Activated CD4-positive, alpha-beta memory T cell treated with anti-CD3 and anti-CD28 coated beads for 36 hours (primary cell): ENCODE results near the gene CDHR4. TPM values are rescaled to one million over a fixed set of nuclear protein-coding genes. Genes with fewer than 3 reads are reported as not detected.
"Not testable (repeated sequence)": the region's sequence is repeated elsewhere in the genome, so short reads cannot be mapped to it uniquely, and the experiment has no call there.

ENCODE experiments used
- CTCF ChIA-PET: fragments of 350-600 bp; sonication (Branson Sonifier 250); formaldehyde crosslinking; loops from one replicate; lab custom pipeline; 2021; ENCODE audit warnings: antibody characterized with exemption, inconsistent platforms; lab: Charles Lee
- POLR2A ChIA-PET: fragments of 350-600 bp; sonication (Branson Sonifier 250); formaldehyde crosslinking; loops from one replicate; lab custom pipeline; 2021; ENCODE audit warnings: antibody characterized with exemption; lab: Charles Lee
- DNase-seq: peaks from one replicate; pipeline ENCODE4 v3.0.0-alpha.2; 2020
- H3K27ac Mint-ChIP-seq: one replicate; pipeline ENCODE4 v1.8.0; 2021; ENCODE audit warnings: mixed read lengths
- H3K27me3 Mint-ChIP-seq: one replicate; pipeline ENCODE4 v1.8.0; 2021; ENCODE audit warnings: mixed read lengths
- H3K36me3 Mint-ChIP-seq: one replicate; pipeline ENCODE4 v1.8.0; 2021; ENCODE audit warnings: mixed read lengths
- H3K4me1 Mint-ChIP-seq: one replicate; pipeline ENCODE4 v1.8.0; 2021; ENCODE audit warnings: low read depth, mixed read lengths
- H3K4me3 Mint-ChIP-seq: one replicate; pipeline ENCODE4 v1.8.0; 2021; ENCODE audit warnings: mild to moderate bottlenecking, mixed read lengths
- H3K9me3 Mint-ChIP-seq: one replicate; pipeline ENCODE4 v1.8.0; 2021; ENCODE audit warnings: mixed read lengths
- intact Hi-C: fragments of 100-400 bp; cut with micrococcal nuclease; formaldehyde crosslinking; loops from one replicate; pipeline ENCODE4 v1.15.1; 2023
- total RNA-seq, 2 experiments: library from RNA; stranded (reverse); gene quantifications; one replicate each; pipeline ENCODE4 v1.2.3, GENCODE V29; 2021

Gene CDHR4
- total RNA-seq, 2 experiments from 2014 or later = 0.22 TPM; not detected in 1

DNA sequence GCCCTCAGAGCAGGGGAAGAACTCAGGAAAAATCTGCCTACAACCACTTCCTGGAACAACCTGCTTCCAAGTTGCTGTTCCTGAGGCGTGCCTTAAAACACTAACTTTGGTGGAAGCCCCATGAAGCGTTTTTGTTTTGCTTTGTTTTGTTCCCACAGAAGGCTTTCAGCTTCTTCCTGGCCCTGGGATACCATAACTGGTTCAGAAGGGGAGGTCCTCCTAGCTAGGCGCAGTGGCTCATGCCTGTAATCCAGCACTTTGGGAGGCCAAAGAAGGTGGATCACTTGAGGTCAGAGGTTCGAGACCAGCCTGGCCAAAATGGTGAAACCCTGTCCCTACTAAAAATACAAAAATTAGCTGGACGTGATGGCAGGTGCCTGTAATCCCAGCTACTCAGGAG is 12.1 kb downstream of the CDHR4 start:
- intact Hi-C loops = loop anchor here (2.0 to 5.0 kb wide), 3 partner anchors 50 to 70 kb away; partner anchors contain the start of gene TRAIP
- Mint-ChIP-seq H3K4me1 (peaks cover 15% of the 10 kb centered on the region), H3K27ac (no peak overlapping the region), H3K27me3 (no peaks in the 10 kb centered on the region), H3K4me3 (no peak overlapping the region), H3K9me3 (no peaks in the 10 kb centered on the region), H3K36me3 (peaks cover 16% of the 10 kb centered on the region)
- no peak for DNase-seq
- POLR2A ChIA-PET = interaction anchor here (0.6 kb wide), 1 partner anchor 14 kb away, joined by 6 read pairs; no protein-coding TSS in a partner anchor
- CTCF ChIA-PET = interaction anchor here (2.6 to 3.5 kb wide), 2 partner anchors 16 to 51 kb away, joined by 17 to 34 read pairs; partner anchors contain the start of gene INKA1

DNA sequence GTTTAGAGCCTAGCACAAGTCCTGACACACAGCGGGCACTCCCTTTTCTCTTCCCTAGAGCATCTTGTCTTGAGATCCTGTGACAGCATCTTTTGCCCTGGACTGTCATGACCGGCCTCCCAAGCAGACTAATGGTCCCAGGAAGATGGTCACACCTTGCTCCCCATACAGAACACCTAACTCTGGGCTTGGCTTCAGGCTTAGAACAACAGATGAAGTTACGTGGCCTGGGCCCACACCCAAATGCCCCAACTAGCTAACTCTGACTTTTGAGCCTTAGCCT is 12.6 kb downstream of the CDHR4 start:
- ChIA-PET CTCF (interaction anchor here (2.6 to 3.5 kb wide), 2 partner anchors 16 to 52 kb away, joined by 17 to 34 read pairs; partner anchors contain the start of gene INKA1), POLR2A (interaction anchor here (0.6 kb wide), 1 partner anchor 15 kb away, joined by 6 read pairs; no protein-coding TSS in a partner anchor)
- H3K27me3 Mint-ChIP-seq = no peaks in the 10 kb centered on the region
- peaks cover 18% of the 10 kb centered on the region for H3K36me3 Mint-ChIP-seq
- H3K9me3 Mint-ChIP-seq = no peaks in the 10 kb centered on the region
- H3K27ac Mint-ChIP-seq = peak overlapping the region; percentile 89
- intact Hi-C loops = loop anchor here (2.0 to 5.0 kb wide), 3 partner anchors 50 to 70 kb away; partner anchors contain the start of gene TRAIP
- no peak for DNase-seq
- H3K4me1 Mint-ChIP-seq = peaks cover 18% of the 10 kb centered on the region
- peak overlapping the region; percentile 83 for H3K4me3 Mint-ChIP-seq

DNA sequence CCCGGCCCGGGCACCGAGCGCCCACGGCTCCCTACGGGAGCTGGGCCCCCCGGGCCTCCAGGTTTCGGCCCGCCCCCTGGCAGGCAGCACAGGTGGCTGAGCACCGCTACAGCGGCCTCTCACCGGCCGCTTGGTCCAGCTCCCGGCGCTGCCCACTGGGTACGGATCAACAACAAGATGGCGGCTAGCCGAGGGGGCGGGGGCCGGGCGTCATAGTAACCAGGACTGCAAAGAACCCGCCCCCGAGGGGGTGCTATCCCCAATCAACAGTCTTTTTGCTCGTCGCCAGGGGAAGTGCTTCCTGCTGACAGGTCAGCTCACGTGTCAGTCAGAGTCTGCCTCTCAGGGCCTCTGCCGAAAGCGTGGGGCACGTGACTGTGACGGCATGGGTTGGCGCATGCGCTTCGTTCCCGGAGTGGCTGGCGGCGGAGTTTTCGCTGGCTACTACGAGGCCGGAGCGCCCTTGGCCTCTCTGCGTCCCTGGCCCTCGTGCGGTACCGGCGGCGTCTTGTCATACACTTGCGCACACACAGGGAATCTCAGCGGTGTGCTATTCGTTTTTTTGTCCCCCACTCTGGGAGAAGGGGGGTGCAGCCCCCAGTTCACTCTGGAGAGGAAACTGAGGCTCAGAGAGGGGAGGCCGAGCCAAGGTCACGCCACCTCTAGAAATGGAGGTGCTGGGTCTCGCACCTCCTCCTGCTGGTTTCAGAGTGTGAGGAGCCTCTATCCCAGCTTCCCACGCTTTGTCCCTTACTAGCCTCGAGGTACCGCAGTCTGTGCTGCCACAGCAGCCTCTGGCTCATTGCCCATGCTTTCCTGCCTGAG is 13.1 kb downstream of the CDHR4 start, which contains the start of gene IP6K1:
TSS of gene IP6K1 (minus strand) at position 186 of the 825 bp plus-strand sequence. CDS start 38,502 bp downstream, outside the sequence.
- ChIA-PET CTCF (interaction anchor here (2.6 to 3.5 kb wide), 2 partner anchors 17 to 52 kb away, joined by 17 to 34 read pairs; partner anchors contain the start of gene INKA1), POLR2A (interaction anchor here (1.1 to 1.9 kb wide), 3 partner anchors 11 to 20 kb away, joined by 4 to 7 read pairs (median 4); partner anchors contain the start of gene INKA1)
- DNase-seq = peak; percentile 100
- Mint-ChIP-seq H3K36me3 (peaks cover 19% of the 10 kb centered on the region), H3K4me1 (peaks cover 19% of the 10 kb centered on the region), H3K4me3 (peak within 1 kb of the TSS; percentile 83), H3K9me3 (no peaks in the 10 kb centered on the region), H3K27me3 (no peaks in the 10 kb centered on the region), H3K27ac (peak within 1 kb of the TSS; percentile 89)
- intact Hi-C loops = loop anchor here (1.0 to 5.0 kb wide), 4 partner anchors 16 to 71 kb away; partner anchors contain the start of gene TRAIP

DNA sequence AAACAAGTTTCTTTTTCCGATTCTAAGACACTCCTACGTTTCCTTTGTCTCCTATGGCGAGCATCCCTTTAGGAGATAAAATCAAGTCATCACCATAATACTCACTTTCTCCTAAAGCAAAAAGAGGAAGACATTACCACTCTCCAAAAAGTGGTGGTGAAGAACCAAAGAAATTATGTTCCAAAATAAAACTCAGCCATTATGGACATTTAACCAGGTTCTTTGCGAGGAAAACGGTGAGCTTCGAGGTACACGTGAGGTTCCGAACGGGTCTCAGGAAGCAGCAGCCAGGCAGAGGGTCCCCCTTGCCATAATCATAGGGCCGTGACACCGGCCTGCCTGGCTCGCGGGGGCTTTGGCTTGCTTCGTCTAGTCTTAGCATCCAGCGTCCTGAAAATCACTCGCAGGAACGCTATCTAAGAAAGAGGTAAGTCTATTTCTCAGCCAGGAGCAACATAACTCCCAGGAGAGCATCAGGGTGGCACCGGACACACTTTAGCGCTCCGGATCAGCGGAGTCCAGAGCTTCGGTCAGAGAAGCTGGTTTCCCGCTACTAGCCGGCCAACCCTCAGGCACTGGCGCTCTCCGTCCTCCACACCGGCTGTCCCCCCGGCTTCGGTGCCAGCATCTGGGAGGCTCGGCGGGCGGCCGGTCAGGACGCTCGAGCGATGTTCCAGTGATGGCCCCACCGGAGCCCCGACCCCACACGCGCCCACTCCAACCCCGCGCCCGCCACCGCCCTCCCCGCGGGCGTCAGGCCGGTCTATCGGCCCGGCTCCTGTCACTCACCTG is 13.9 kb downstream of the CDHR4 start:
- Mint-ChIP-seq H3K27ac (peak overlapping the region; percentile 83), H3K36me3 (peaks cover 22% of the 10 kb centered on the region), H3K9me3 (no peaks in the 10 kb centered on the region), H3K4me1 (peaks cover 26% of the 10 kb centered on the region), H3K27me3 (no peaks in the 10 kb centered on the region), H3K4me3 (peak overlapping the region; percentile 83)
- intact Hi-C loops = loop anchor here (1.0 to 5.0 kb wide), 4 partner anchors 17 to 72 kb away; partner anchors contain the start of gene TRAIP
- DNase-seq = peak; percentile 46
- ChIA-PET CTCF (interaction anchor here (3.5 kb wide), 1 partner anchor 17 kb away, joined by 34 read pairs; the partner anchor contains the start of gene INKA1), POLR2A (interaction anchor here (0.6 to 1.9 kb wide), 4 partner anchors 10 to 61 kb away, joined by 3 to 7 read pairs (median 4); partner anchors contain the start of gene INKA1)

DNA sequence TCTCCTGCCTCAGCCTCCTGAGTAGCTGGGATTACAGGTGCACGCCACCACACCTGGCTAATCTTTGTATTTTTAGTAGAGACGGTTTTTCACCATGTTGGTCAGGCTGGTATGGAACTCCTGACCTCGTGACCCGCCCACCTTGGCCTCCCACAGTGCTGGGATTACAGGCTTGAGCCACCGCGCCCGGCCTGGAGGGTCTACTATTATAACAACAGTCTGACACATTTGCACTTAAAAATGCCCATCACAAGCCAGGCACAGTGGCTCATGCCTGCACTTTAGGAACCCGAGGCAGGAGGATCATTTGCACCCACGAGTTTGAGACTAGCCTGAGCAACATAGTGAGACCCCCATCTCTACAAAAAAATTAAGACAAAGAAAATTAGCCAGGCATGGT is 17.4 kb downstream of the CDHR4 start:
- H3K27ac Mint-ChIP-seq, intact Hi-C loops, DNase-seq, H3K27me3 Mint-ChIP-seq, H3K4me3 Mint-ChIP-seq, H3K9me3 Mint-ChIP-seq: not testable (repeated sequence)
- H3K4me1 Mint-ChIP-seq = peaks cover 41% of the 10 kb centered on the region
- CTCF ChIA-PET = interaction anchor here (0.8 to 0.9 kb wide), 2 partner anchors 57 to 101 kb away, joined by 4 to 5 read pairs; no protein-coding TSS in a partner anchor
- peaks cover 24% of the 10 kb centered on the region for H3K36me3 Mint-ChIP-seq
- POLR2A ChIA-PET = interaction anchor here (1.3 kb wide), 1 partner anchor 17 kb away, joined by 3 read pairs; the partner anchor contains the start of gene CDHR4

DNA sequence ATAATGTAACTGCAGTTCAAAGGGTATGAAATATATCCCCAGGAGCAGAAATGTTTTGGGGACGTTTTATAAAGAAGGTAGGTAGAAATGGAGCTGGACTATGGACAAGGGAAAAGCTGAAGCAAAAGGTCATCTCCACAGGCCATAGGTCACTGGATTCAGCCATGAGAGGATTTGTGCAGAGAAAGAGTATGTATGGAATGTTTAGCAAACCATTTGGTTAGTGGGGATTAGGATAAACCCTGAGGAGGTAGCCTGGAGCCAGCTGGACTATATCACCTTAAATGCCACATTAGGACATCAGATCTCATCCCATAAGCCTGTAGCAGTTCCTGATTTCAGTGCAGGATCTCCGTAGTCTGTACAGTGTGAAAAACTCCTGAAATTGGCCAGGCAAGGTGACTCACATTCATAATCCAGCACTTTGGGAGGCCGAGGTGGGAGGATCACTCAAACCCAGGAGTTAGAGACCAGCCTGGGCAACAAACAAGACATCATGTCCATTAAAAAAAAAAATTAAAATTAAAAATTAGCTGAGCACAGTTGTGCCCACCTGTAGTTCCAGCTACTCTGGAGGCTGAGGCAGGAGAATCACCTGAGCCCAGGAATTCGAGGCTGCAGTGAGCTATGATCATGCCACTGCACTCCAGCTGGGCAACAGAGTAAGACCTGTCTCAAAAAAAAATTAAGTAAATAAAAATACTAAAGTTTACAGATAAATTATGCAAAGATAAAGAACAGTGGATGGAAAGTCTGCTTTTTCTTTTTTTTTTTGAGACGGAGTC is 18.1 kb downstream of the CDHR4 start:
- CTCF ChIA-PET = interaction anchor here (0.8 kb wide), 1 partner anchor 101 kb away, joined by 5 read pairs; no protein-coding TSS in a partner anchor
- DNase-seq = no peak
- H3K27ac Mint-ChIP-seq = no peak overlapping the region
- intact Hi-C loops = no loop called here
- H3K36me3 Mint-ChIP-seq = peaks cover 24% of the 10 kb centered on the region
- peaks cover 38% of the 10 kb centered on the region for H3K4me1 Mint-ChIP-seq
- no peak overlapping the region for H3K4me3 Mint-ChIP-seq
- no peaks in the 10 kb centered on the region for H3K9me3 Mint-ChIP-seq
- no peaks in the 10 kb centered on the region for H3K27me3 Mint-ChIP-seq
- POLR2A ChIA-PET = interaction anchor here (0.6 kb wide), 1 partner anchor 16 kb away, joined by 5 read pairs; no protein-coding TSS in a partner anchor

DNA sequence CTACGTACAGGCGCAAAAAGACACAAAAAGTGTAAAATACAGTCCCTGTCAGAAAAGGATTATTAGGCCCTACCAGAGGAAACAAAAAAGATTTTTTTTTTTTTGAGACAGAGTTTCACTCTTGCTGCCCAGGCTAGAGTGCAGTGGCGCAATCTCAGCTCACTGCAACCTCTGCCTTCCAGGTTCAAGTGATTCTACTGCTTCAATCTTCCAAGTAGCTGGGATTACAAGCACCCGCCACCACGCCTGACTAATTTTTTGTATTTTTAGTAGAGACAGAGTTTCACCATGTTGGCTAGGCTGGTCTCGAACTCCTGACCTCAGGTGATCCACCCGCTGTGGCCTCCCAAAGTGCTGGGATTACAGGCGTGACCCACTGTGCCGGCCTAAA is 18.7 kb downstream of the CDHR4 start:
- H3K4me1 Mint-ChIP-seq = peaks cover 38% of the 10 kb centered on the region
- H3K9me3 Mint-ChIP-seq, H3K27ac Mint-ChIP-seq, DNase-seq, intact Hi-C loops, H3K27me3 Mint-ChIP-seq, H3K4me3 Mint-ChIP-seq: not testable (repeated sequence)
- peaks cover 24% of the 10 kb centered on the region for H3K36me3 Mint-ChIP-seq
- CTCF ChIA-PET = interaction anchor here (1.0 kb wide), 1 partner anchor 38 kb away, joined by 3 read pairs; no protein-coding TSS in a partner anchor
- POLR2A ChIA-PET = interaction anchor here (0.6 kb wide), 2 partner anchors 15 to 253 kb away, joined by 4 to 5 read pairs; no protein-coding TSS in a partner anchor

DNA sequence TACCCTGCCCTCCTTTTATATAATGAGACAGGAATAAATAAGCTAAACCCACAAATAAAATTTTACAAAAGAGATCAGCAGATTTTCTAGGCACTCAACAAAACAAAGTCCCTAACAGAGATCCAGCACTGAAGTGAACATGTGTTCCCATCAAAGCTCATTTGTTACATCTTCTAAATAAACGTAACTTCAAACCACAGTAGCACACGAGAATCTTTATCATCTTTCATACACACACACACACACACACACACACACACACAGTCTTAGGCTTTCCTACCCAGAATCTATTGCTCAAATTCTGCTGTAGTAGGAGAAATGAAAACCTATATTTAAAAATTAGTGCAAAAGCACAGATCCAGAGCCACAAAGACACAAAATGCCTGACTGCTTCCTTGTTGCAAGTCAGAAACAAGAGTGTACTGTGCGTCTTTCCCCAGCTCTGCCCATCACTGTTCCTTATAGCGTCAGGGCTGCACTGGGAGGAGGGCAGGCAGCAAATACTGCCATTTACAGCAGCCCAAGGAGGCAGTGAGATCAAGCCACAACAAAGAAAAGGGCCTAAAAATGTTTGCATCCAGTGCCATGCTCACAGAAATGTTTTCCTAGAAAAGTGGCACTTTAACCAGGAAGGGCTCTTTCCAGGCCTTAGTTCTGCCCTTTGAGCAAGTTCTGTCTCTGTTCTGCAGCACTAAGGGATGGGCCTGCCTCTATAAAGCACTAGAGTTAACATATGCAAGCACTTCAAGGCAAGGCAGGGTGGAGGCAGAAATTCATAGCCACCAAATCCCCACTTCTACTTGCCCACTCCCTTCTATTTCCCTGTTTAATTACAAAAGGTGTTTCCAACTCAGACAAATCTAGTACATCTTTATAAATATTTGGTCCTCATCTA is 19.3 kb downstream of the CDHR4 start:
- POLR2A ChIA-PET = interaction anchor here (0.6 kb wide), 1 partner anchor 252 kb away, joined by 4 read pairs; no protein-coding TSS in a partner anchor
- no peak overlapping the region for H3K27ac Mint-ChIP-seq
- H3K36me3 Mint-ChIP-seq = peaks cover 20% of the 10 kb centered on the region
- no peaks in the 10 kb centered on the region for H3K9me3 Mint-ChIP-seq
- H3K4me3 Mint-ChIP-seq = no peak overlapping the region
- DNase-seq = no peak
- CTCF ChIA-PET = interaction anchor here (0.9 to 1.0 kb wide), 2 partner anchors 37 to 59 kb away, joined by 3 read pairs; no protein-coding TSS in a partner anchor
- intact Hi-C loops = no loop called here
- H3K27me3 Mint-ChIP-seq = no peaks in the 10 kb centered on the region
- H3K4me1 Mint-ChIP-seq = peaks cover 39% of the 10 kb centered on the region

DNA sequence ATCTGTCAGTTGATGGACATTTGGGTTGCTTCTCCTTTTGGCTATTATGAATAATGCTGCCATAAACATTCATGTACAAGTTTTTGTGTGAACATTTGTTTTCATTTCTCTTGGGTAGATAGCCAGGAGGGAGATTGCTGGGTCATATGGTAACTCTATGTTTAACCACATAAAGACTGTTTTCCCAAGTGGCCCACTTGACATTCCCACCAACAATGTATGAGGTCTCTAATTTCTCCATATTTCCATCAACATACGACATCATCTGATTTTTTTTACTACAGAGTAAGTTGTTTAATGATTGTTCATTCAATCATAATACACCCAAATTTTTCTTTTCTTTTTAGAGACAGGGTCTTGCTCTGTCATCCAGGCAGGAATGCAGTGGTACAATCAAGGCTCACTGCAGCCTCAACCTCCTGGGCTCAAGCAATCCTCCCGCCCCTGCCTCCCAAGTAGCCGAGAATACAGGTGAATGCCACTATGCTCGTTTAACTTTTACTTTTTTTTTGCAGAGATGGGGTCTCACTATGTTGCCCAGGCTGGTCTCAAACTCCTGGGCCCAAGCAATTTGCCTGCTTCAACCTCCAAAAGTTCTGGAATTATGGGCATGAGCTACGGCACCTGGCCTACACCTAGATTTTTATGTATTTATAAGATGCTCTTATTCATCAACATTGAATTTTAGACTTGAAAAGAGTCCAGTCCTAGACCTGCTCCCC is 20.2 kb downstream of the CDHR4 start:
- peaks cover 15% of the 10 kb centered on the region for H3K36me3 Mint-ChIP-seq
- no peak for DNase-seq
- intact Hi-C loops = no loop called here
- no peaks in the 10 kb centered on the region for H3K9me3 Mint-ChIP-seq
- no peak overlapping the region for H3K4me3 Mint-ChIP-seq
- ChIA-PET POLR2A (no interaction called here), CTCF (interaction anchor here (0.9 to 1.0 kb wide), 2 partner anchors 37 to 60 kb away, joined by 3 read pairs; no protein-coding TSS in a partner anchor)
- no peaks in the 10 kb centered on the region for H3K27me3 Mint-ChIP-seq
- H3K27ac Mint-ChIP-seq = no peak overlapping the region
- H3K4me1 Mint-ChIP-seq = peaks cover 42% of the 10 kb centered on the region
